Tibial artery (tissue), 4 donors: ENCODE data around the gene SLIT3.

Source experiments
- DNase-seq, 2 donors: peaks; one replicate each; pipeline ENCODE4 v3.0.0-alpha.2; 2019
- H3K27ac ChIP-seq, 2 donors: fragments of 200-600 bp; sonication (generic) in 1 of 2; 1 replicate in 1 of 2; 2 replicates in 1 of 2; pipeline ENCODE4 v1.5.1; 2018 to 2019; ENCODE audit warnings: mild to moderate bottlenecking in 1 of 2
- H3K27me3 ChIP-seq, 2 donors: fragments of 200-600 bp; sonication (generic) in 1 of 2; one replicate each; pipeline versions ENCODE4 v1.5.1 to v1.6.0; 2016 to 2019
- H3K36me3 ChIP-seq, 3 donors: fragments of 200-600 bp; sonication (generic) in 2 of 3; one replicate each; pipeline ENCODE4 v1.5.1; 2016 to 2019; ENCODE audit warnings: mild to moderate bottlenecking in 2 of 3
- H3K4me1 ChIP-seq, 4 donors: fragments of 200-600 bp; sonication (generic) in 2 of 4; 1 replicate in 3 of 4; 2 replicates in 1 of 4; pipeline ENCODE4 v1.5.1; 2016 to 2019
- H3K4me3 ChIP-seq, 2 donors: fragments of 200-600 bp; sonication (generic) in 1 of 2; 1 replicate in 1 of 2; 2 replicates in 1 of 2; pipeline ENCODE4 v1.5.1; 2018 to 2019; ENCODE audit warnings: mild to moderate bottlenecking in 2 of 2
- H3K9me3 ChIP-seq, 3 donors: fragments of 200-600 bp; sonication (generic) in 1 of 3; one replicate each; pipeline ENCODE4 v1.5.1; 2016 to 2019
- intact Hi-C: fragments of 100-400 bp; cut with DNase I; formaldehyde crosslinking; loops from one replicate; pipeline ENCODE4 v1.15.0; 2023; ENCODE audit warnings: low total_unique reads
- TF ChIP-seq, protein P1 (sequence below), 2 experiments: fragments of 200-600 bp in 1 of 2; fragments of 450-650 bp in 1 of 2; IDR thresholded peaks; one replicate each; pipeline ENCODE4 v1.5.1; 2017 to 2019; ENCODE audit warnings: antibody characterized with exemption in 2 of 2, mild to moderate bottlenecking in 1 of 2, moderate library complexity in 1 of 2

The SLIT3 gene

DNA sequence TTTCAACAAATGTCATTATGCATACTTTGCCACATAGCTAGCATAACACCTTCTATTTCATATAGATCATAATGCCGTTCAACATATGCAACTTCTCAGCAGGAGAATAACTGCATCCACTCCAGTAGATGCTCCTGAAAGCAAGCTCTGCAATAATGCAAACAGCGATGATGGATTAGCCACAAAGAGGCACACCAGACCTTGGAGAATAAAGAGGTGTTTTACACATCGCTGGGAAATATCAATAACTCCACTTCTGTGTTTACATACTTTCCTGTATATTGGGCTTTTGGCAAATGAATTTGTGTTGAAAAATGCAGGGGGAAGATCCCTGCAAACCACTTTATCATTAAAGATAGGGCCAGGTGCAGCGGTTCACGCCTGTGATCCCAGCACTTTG, 450.3 kb downstream of the SLIT3 start:
- DNase-seq = no peak
- no peak overlapping the region for H3K4me3 ChIP-seq
- no peaks in the 10 kb centered on the region for H3K9me3 ChIP-seq
- H3K36me3 ChIP-seq = no peaks in the 10 kb centered on the region
- TF ChIP-seq, protein P1, sequence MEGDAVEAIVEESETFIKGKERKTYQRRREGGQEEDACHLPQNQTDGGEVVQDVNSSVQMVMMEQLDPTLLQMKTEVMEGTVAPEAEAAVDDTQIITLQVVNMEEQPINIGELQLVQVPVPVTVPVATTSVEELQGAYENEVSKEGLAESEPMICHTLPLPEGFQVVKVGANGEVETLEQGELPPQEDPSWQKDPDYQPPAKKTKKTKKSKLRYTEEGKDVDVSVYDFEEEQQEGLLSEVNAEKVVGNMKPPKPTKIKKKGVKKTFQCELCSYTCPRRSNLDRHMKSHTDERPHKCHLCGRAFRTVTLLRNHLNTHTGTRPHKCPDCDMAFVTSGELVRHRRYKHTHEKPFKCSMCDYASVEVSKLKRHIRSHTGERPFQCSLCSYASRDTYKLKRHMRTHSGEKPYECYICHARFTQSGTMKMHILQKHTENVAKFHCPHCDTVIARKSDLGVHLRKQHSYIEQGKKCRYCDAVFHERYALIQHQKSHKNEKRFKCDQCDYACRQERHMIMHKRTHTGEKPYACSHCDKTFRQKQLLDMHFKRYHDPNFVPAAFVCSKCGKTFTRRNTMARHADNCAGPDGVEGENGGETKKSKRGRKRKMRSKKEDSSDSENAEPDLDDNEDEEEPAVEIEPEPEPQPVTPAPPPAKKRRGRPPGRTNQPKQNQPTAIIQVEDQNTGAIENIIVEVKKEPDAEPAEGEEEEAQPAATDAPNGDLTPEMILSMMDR (IDR thresholded peaks at IDR 0.05) = no peak
- H3K27me3 ChIP-seq = no peaks in the 10 kb centered on the region
- H3K4me1 ChIP-seq = peaks cover 0 to 12% (median 7%) of the 10 kb centered on the region in 4 donors
- H3K27ac ChIP-seq = no peak overlapping the region
- intact Hi-C loops = no loop called here

DNA sequence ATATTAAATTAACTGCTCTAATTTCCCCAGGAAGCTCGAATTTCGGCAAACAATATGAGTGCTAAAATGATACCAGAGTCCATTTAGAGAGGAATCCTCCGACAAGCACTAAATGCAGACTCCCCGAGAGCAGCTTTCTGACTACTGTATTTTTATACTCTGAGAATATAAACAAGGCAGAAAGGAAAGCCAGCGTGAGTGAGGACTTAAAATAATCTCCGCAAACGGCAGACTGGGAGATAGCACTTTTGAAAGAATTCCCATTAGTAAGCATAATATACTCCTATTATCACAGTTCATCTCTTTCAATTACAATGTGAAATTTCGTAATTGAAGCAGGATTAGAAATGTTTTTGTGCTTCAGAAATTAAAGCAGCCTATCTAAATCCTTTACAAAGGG, 452.4 kb downstream of the SLIT3 start:
- H3K27ac ChIP-seq = no peak overlapping the region
- H3K36me3 ChIP-seq = no peaks in the 10 kb centered on the region
- no peaks in the 10 kb centered on the region for H3K9me3 ChIP-seq
- H3K4me3 ChIP-seq = no peak overlapping the region
- H3K27me3 ChIP-seq = no peaks in the 10 kb centered on the region
- TF ChIP-seq, protein P1 (IDR thresholded peaks at IDR 0.05) = no peak
- DNase-seq = no peak
- H3K4me1 ChIP-seq = peaks cover 0 to 29% (median 16%) of the 10 kb centered on the region in 4 donors
- intact Hi-C loops = no loop called here

DNA sequence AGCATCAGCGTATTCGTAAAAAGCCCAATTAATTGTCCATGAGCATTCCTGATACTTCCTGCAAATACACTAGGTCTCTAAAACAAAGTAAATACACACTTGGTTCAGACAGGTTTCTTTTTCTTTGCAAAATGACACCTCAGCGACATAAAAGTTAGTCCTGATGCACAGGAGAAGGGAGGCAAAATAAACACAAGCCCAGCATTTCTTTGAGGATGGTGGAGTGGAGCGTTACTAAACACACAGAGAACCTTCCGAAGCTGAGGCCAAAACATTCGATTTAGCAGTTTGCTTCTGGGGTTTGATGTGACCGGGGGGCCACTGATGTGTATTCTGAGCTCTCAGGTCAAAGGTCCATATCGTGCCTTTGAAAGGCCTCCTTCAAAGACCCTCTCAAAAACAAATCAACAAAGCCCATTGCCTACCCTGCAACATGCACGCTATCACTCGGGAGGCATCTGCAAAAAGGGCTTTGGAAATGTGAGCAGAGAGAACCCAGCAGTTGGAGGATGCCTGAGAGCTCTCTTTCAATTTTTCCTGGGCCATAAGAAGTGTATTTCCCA, 453.3 kb downstream of the SLIT3 start:
- H3K27ac ChIP-seq = no peak overlapping the region
- TF ChIP-seq, protein P1 (IDR thresholded peaks at IDR 0.05) = no peak

DNA sequence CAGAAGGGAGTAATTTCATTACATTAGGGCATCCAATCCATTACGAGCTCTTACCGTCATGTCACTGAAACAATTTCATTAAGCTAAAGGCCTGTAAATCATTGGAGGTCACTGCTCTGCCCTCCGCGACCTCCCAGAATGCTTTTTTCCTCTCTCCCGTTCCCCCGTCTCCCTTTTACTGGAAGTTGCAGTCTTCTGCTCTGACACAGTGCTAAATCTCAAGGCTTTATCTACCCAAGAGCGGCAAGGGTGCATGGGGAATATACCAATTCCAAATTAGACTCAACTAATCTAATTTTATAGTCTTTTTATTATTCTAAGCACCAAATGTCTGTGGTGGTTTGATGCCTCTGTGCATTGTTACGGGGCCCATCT, 456.0 kb downstream of the SLIT3 start:
- H3K27ac ChIP-seq = no peak overlapping the region

More for the DNA sequence above, 453.3 kb downstream of the SLIT3 start:
- Histone ChIP-seq H3K4me3 (no peak overlapping the region), H3K36me3 (no peaks in the 10 kb centered on the region), H3K4me1 (peaks cover 0 to 39% (median 22%) of the 10 kb centered on the region in 4 donors), H3K27me3 (no peaks in the 10 kb centered on the region), H3K9me3 (no peaks in the 10 kb centered on the region)
- DNase-seq = no peak
- intact Hi-C loops = no loop called here

DNA sequence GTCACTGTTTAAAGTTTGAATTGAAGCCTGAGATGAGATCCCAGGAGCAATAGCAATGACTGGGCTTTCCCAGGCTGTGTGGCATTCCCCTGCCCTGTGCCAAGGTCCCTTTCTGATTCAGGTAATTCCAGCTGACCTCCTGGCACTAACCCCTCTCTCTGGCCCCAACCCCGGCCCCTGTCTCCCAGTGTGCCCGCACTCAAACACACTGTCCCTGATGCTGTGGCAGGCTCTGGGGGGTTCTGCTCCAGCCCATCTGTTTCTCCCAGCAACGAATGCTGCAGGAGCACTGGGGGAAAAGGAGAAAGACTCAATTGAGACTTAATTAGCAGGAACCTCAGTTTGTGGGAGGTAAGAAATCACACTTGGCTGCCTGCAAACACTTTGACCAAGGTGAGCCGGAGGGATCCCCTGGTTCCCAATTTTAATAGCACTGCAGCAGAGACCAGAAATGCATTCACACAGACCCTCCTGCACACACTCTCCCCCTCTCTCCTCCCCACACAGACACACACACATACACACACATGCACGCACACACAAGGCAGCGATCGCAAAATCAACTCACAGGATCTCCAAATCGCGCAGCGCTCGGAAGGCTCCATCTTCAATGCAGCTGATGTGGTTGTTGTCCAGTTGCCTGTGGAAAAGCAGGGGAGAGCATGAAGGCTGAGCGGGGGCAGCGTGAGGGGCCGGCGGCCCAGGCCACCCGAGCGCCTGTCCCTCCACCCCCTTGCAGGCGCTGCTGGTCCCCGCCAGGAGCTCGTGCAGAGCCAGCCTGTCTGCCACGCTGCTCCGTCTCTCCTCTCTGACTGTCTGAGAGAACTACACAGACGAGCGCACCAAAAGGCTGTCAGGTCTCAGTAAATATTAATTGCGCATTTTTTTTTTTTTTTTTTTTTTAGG, 456.7 kb downstream of the SLIT3 start:
- intact Hi-C loops = no loop called here
- H3K4me1 ChIP-seq = peaks cover 0 to 28% (median 14%) of the 10 kb centered on the region in 4 donors
- no peaks in the 10 kb centered on the region for H3K27me3 ChIP-seq
- H3K9me3 ChIP-seq = no peaks in the 10 kb centered on the region
- TF ChIP-seq, protein P1 (IDR thresholded peaks at IDR 0.05) = no peak
- no peak overlapping the region for H3K4me3 ChIP-seq
- H3K27ac ChIP-seq = peak overlapping the region in 1 of 2 donors; percentile 33
- H3K36me3 ChIP-seq = peaks cover 0 to 7% (median 0%) of the 10 kb centered on the region in 3 donors
- no peak for DNase-seq

More for the DNA sequence above, 456.0 kb downstream of the SLIT3 start:
- Histone ChIP-seq H3K27me3 (no peaks in the 10 kb centered on the region), H3K4me1 (peaks cover 0 to 28% (median 14%) of the 10 kb centered on the region in 4 donors), H3K36me3 (peaks cover 0 to 7% (median 0%) of the 10 kb centered on the region in 3 donors), H3K4me3 (no peak overlapping the region), H3K9me3 (no peaks in the 10 kb centered on the region)
- intact Hi-C loops = no loop called here
- DNase-seq = no peak
- TF ChIP-seq, protein P1 (IDR thresholded peaks at IDR 0.05) = no peak
